ENCODE measurements around the gene CCNF.
"Not testable (repeated sequence)": the region's sequence is repeated elsewhere in the genome, so short reads cannot be mapped to it uniquely, and the experiment has no call there.

CCNF gene

GRCh38 chr16:2428051-2428783 is 1.0 kb upstream of the CCNF start:
- no peak for DNase-seq (ENCODE audit: low read depth in 2 of 2, low spot score in 1 of 2)

GRCh38 chr16:2428784-2429033 is 538 bp upstream of the CCNF start:
- peak in 1 of 2 donors; percentile 8 for DNase-seq (ENCODE audit: low read depth in 2 of 2, low spot score in 1 of 2)

GRCh38 chr16:2429771-2430663 is 770 bp downstream of the CCNF start:
- no peak for DNase-seq (ENCODE audit: low read depth in 2 of 2, low spot score in 1 of 2)

- DNase-seq (ENCODE audit: low read depth in 2 of 2, low spot score in 1 of 2) = no peak
Observed at GRCh38 chr16:2432286-2432685, 3.0 kb downstream of the CCNF start.

- DNase-seq (ENCODE audit: low read depth in 2 of 2, low spot score in 1 of 2) = no peak
Observed at GRCh38 chr16:2432801-2433505, 3.7 kb downstream of the CCNF start.

- DNase-seq (ENCODE audit: low read depth in 2 of 2, low spot score in 1 of 2) = not testable (repeated sequence)
Observed at GRCh38 chr16:2435236-2435635, 6.0 kb downstream of the CCNF start.

GRCh38 chr16:2436110-2436509 is 6.9 kb downstream of the CCNF start:
- DNase-seq (ENCODE audit: low read depth in 2 of 2, low spot score in 1 of 2) = no peak

GRCh38 chr16:2437032-2437790 is 8.0 kb downstream of the CCNF start:
- DNase-seq (ENCODE audit: low read depth in 2 of 2, low spot score in 1 of 2) = no peak

GRCh38 chr16:2438121-2438520 is 8.9 kb downstream of the CCNF start:
- DNase-seq (ENCODE audit: low read depth in 2 of 2, low spot score in 1 of 2) = no peak

- DNase-seq (ENCODE audit: low read depth in 2 of 2, low spot score in 1 of 2) = no peak
Observed at GRCh38 chr16:2439598-2439997, 10.4 kb downstream of the CCNF start.

- not testable (repeated sequence) for DNase-seq (ENCODE audit: low read depth in 2 of 2, low spot score in 1 of 2)
Observed at GRCh38 chr16:2441143-2441804, 12.0 kb downstream of the CCNF start.

GRCh38 chr16:2443555-2443954 is 14.3 kb downstream of the CCNF start:
- DNase-seq (ENCODE audit: low read depth in 2 of 2, low spot score in 1 of 2) = no peak

- no peak for DNase-seq (ENCODE audit: low read depth in 2 of 2, low spot score in 1 of 2)
Observed at GRCh38 chr16:2447920-2448583, 18.8 kb downstream of the CCNF start.

- no peak for DNase-seq (ENCODE audit: low read depth in 2 of 2, low spot score in 1 of 2)
Observed at GRCh38 chr16:2449118-2449517, 19.9 kb downstream of the CCNF start.

- no peak for DNase-seq (ENCODE audit: low read depth in 2 of 2, low spot score in 1 of 2)
Observed at GRCh38 chr16:2450535-2450934, 21.3 kb downstream of the CCNF start.

- no peak for DNase-seq (ENCODE audit: low read depth in 2 of 2, low spot score in 1 of 2)
Observed at GRCh38 chr16:2450975-2451381, 21.7 kb downstream of the CCNF start.

GRCh38 chr16:2451851-2452320 is 22.6 kb downstream of the CCNF start:
- DNase-seq (ENCODE audit: low read depth in 2 of 2, low spot score in 1 of 2) = no peak

GRCh38 chr16:2452650-2453049 is 23.4 kb downstream of the CCNF start:
- DNase-seq (ENCODE audit: low read depth in 2 of 2, low spot score in 1 of 2) = no peak

GRCh38 chr16:2455081-2455845 is 26.0 kb downstream of the CCNF start:
- DNase-seq (ENCODE audit: low read depth in 2 of 2, low spot score in 1 of 2) = no peak

All from stimulated activated CD8-positive, alpha-beta memory T cell treated with anti-CD3 and anti-CD28 coated beads, Interleukin-4, amount 100 ng/mL, for 1 hour (primary cell).